GM19372 (cell line): Measurements from ENCODE around the gene MIEN1.
"Not testable (repeated sequence)": the region's sequence is repeated elsewhere in the genome, so short reads cannot be mapped to it uniquely, and the experiment has no call there.

Source experiments
- ATAC-seq: cut with Tn5 transposase; IDR thresholded peaks from one replicate; pipeline ENCODE4 v1.9.1; 2021; ENCODE audit warnings: mild to moderate bottlenecking, low read depth, moderate library complexity; ENCODE audit not compliant: unreplicated experiment

The MIEN1 gene

GRCh38 chr17:39742126-39742855 is 12.0 kb upstream of the MIEN1 start:
- no peak for ATAC-seq

GRCh38 chr17:39740357-39741111 is 10.2 kb upstream of the MIEN1 start:
- no peak for ATAC-seq

GRCh38 chr17:39739885-39740356 is 9.6 kb upstream of the MIEN1 start:
- ATAC-seq = no peak

GRCh38 chr17:39738983-39739884 is 8.9 kb upstream of the MIEN1 start:
- no peak for ATAC-seq

DNA sequence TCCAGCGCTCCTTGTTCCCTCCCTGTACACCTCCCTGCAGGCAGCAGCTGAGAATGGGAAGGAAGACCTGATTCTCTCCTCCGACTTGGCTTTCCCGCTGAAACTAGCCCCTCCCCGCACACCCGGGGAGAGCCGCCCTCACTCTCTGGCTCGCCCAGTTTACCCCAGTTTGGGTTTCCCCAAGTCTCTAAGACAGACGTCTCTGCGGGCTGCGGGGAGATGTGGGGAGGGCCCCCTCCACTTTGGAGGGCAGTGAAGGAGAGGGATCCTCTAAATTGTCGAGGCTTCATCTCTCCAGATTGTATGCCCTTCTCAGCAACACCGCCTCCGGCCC is 8.2 kb upstream of the MIEN1 start:
- no peak for ATAC-seq

DNA sequence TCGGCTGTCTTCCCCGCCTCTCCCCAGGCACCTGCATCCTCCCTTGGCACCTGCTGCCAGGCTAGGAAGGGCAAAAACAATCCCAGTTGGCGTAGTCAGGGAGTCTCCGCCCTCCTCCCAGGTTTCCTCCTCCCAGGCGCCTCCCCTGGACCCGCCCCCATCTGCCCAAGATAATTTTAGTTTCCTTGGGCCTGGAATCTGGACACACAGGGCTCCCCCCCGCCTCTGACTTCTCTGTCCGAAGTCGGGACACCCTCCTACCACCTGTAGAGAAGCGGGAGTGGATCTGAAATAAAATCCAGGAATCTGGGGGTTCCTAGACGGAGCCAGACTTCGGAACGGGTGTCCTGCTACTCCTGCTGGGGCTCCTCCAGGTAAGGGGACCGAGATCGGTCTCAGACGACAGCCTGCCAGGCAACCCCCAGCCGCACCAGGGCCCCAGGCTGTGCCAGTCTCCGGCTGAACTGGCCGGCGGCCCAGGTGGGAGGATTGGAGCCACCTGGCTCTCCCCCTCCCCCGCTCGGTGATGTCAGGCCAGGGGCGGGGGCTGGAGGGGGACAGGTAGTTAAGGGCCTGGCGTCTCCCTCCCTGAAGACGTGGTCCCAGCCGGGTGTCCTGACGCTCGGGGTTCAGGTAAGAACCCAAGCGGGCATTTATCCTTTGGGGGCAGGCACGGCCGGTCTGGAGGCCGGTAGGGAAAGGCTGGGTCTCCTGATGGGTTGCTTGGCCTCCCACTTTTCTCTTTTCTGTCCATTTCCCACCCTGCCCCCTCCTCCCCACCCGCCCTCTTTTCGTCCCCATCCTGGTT is 7.6 kb upstream of the MIEN1 start, which contains the start of gene GRB7:
Gene GRB7, plus strand, starts transcription at position 179 of the 808 bp plus-strand sequence. CDS start 4,364 bp downstream, outside the sequence.
- no peak for ATAC-seq

- no peak for ATAC-seq
Observed at GRCh38 chr17:39737206-39737759, 7.0 kb upstream of the MIEN1 start.

- no peak for ATAC-seq
Observed at GRCh38 chr17:39736319-39737165, 6.2 kb upstream of the MIEN1 start.

- no peak for ATAC-seq
Observed at GRCh38 chr17:39735882-39736281, 5.5 kb upstream of the MIEN1 start.

GRCh38 chr17:39732586-39732985 is 2.3 kb upstream of the MIEN1 start:
- no peak for ATAC-seq

DNA sequence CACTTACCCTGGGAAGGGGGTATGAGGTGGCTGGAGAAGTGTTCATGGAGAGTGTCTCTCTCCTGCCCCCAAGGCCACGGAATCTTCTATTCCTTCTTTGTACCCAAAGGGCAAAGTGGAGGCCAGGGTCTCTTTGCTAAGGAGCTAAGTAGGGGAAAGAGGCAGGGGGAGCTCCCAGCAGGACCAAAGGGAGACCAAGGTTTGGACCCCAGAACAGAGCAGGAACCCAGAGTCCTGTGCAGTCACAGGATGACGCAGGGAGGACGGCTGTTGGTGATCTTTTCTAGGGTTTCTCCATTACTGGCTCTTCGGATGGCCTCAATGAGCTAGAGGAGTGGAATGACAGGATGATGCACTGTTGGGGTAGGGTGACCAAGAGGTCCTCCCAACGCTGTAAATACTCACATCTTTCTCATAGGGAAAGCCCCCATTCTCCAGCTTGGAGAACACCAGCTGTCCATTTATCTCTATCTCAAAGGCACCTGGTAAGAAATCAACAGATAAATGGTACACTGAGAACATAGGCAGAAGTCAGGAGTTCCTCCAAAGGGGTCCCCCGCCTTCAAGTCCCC is 966 bp downstream of the MIEN1 start:
- no peak for ATAC-seq

GRCh38 chr17:39727556-39727955 is 2.8 kb downstream of the MIEN1 start:
- no peak for ATAC-seq

DNA sequence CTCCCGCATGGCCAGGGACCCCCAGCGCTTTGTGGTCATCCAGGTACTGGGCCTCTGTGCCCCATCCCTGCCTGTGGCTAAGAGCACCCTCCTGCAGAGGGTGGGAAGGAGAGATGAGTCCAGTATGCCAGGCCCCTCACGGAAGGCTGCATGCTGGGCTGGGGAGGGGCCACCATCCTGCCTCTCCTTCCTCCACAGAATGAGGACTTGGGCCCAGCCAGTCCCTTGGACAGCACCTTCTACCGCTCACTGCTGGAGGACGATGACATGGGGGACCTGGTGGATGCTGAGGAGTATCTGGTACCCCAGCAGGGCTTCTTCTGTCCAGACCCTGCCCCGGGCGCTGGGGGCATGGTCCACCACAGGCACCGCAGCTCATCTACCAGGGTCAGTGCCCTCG is 3.7 kb downstream of the MIEN1 start:
- ATAC-seq = no peak

DNA sequence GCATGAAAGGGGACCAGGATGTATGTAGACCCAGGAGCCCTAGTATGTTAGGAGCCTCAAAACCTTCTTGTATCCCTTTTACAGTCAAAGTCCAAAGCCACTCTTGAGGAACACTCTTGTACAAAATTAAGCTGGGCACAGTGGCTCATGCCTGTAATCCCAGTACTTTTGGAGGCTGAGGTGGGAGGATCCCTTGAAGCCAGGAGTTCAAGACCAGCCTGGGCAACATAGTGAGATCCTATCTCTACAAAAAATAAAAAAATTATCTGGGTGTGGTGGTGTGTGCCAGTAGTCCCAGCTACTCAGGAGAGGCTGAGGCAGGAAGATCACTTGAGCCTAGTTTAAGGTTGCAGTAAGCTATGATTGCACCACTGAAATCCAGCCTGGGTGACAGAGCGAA is 4.4 kb downstream of the MIEN1 start:
- not testable (repeated sequence) for ATAC-seq

DNA sequence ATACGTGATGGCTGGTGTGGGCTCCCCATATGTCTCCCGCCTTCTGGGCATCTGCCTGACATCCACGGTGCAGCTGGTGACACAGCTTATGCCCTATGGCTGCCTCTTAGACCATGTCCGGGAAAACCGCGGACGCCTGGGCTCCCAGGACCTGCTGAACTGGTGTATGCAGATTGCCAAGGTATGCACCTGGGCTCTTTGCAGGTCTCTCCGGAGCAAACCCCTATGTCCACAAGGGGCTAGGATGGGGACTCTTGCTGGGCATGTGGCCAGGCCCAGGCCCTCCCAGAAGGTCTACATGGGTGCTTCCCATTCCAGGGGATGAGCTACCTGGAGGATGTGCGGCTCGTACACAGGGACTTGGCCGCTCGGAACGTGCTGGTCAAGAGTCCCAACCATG is 5.6 kb downstream of the MIEN1 start:
- ATAC-seq = no peak

- no peak for ATAC-seq
Observed at GRCh38 chr17:39722965-39723848, 7.1 kb downstream of the MIEN1 start.

GRCh38 chr17:39722104-39722503 is 8.2 kb downstream of the MIEN1 start:
- ATAC-seq = no peak
